ENCODE data around the gene KLHL41. TPM values are rescaled to one million over a fixed set of nuclear protein-coding genes. Genes with fewer than 3 reads are reported as not detected.

Gene KLHL41
- total and polyA plus RNA-seq, 2 of the 13 experiments (the other 11 are each of a cell fraction or from before 2014, with no cell fraction given), result 0.07 to 0.31 TPM

- TF ChIP-seq ELK4 (CRISPR knock-in tag; IDR thresholded peaks at IDR 0.05; ENCODE audit: borderline replicate concordance) (no peak), DR1 (CRISPR knock-in tag; IDR thresholded peaks at IDR 0.05) (no peak), TRIM24 (CRISPR knock-in tag; IDR thresholded peaks at IDR 0.05) (no peak), SPEN (CRISPR knock-in tag; IDR thresholded peaks at IDR 0.05; ENCODE audit: low read depth) (no peak), ELF3 (CRISPR knock-in tag; IDR thresholded peaks at IDR 0.05) (no peak), KDM5A (IDR thresholded peaks at IDR 0.05; ENCODE audit: borderline replicate concordance, low read length) (0 out of 2 replicates have a peak, but pooled peaks have one; percentile 51), TOE1 (CRISPR knock-in tag; IDR thresholded peaks at IDR 0.05) (no peak), ZNF552 (CRISPR knock-in tag; IDR thresholded peaks at IDR 0.05; ENCODE audit: borderline replicate concordance) (no peak), ZNF12 (CRISPR knock-in tag; IDR thresholded peaks at IDR 0.05) (0 out of 2 replicates have a peak, but pooled peaks have one; percentile 68), MLXIP (CRISPR knock-in tag; IDR thresholded peaks at IDR 0.05; ENCODE audit: borderline replicate concordance) (no peak), ZNF674 (CRISPR knock-in tag; IDR thresholded peaks at IDR 0.05; ENCODE audit: low read depth) (no peak), ZBTB14 (CRISPR knock-in tag; IDR thresholded peaks at IDR 0.05) (no peak), ZBTB26 (CRISPR knock-in tag; IDR thresholded peaks at IDR 0.05; ENCODE audit: borderline replicate concordance) (no peak), ZNF136 (CRISPR knock-in tag; IDR thresholded peaks at IDR 0.05; ENCODE audit: low read depth) (no peak), ATF5 (CRISPR knock-in tag; IDR thresholded peaks at IDR 0.05; ENCODE audit: low read depth) (no peak), PHF21A (CRISPR knock-in tag; IDR thresholded peaks at IDR 0.05) (peak; percentile 48; the same call in 1 of the 2 replicates), KLF13 (CRISPR knock-in tag; IDR thresholded peaks at IDR 0.05) (no peak), HMGA1 (CRISPR knock-in tag; conservative IDR thresholded peaks at IDR 0.05) (no peak), BCL6 (CRISPR knock-in tag; IDR thresholded peaks at IDR 0.05) (peak; percentile 56), ZZZ3 (CRISPR knock-in tag; IDR thresholded peaks at IDR 0.05; ENCODE audit: borderline replicate concordance) (no peak), ZNF839 (CRISPR knock-in tag; IDR thresholded peaks at IDR 0.05; ENCODE audit: borderline replicate concordance) (no peak)
Measured at GRCh38 chr2:169485650-169486138, 23.8 kb upstream of the KLHL41 start (continued).

Measured in HepG2 (cell line).